Measurements from ENCODE around the gene DCBLD1. TPM values are rescaled to one million over a fixed set of nuclear protein-coding genes. Genes with fewer than 3 reads are reported as not detected.
A peak's percentile ranks its signal among the peaks of the same experiment; 100 is the strongest.

The DCBLD1 gene
- total and polyA plus RNA-seq, 2 of the 13 experiments (the other 11 are each of a cell fraction or from before 2014, with no cell fraction given): 23.2 to 41.5 TPM

GRCh38 chr6:117482240-117483003 lies at the start of gene DCBLD1 (continued):
- TF ChIP-seq HNRNPLL (IDR thresholded peaks at IDR 0.05; ENCODE audit: low read depth, low read length, poor library complexity, severe bottlenecking) (peak; percentile 99), GMEB1 (CRISPR knock-in tag; IDR thresholded peaks at IDR 0.05; ENCODE audit: borderline replicate concordance) (0 out of 2 replicates have a peak, but pooled peaks have one; percentile 35), ZNF205 (CRISPR knock-in tag; IDR thresholded peaks at IDR 0.05) (peak; percentile 76), TAF1 (CRISPR knock-in tag; IDR thresholded peaks at IDR 0.05) (peak; percentile 63), ZFP1 (CRISPR knock-in tag; IDR thresholded peaks at IDR 0.05) (no peak), LCORL (IDR thresholded peaks at IDR 0.05) (no peak), LCORL (CRISPR knock-in tag; IDR thresholded peaks at IDR 0.05) (no peak), ZNF232 (CRISPR knock-in tag; IDR thresholded peaks at IDR 0.05; ENCODE audit: borderline replicate concordance) (no peak), ATF7 (IDR thresholded peaks at IDR 0.05) (no peak), ATF7 (CRISPR knock-in tag; IDR thresholded peaks at IDR 0.05) (no peak), SIN3B (IDR thresholded peaks at IDR 0.05; ENCODE audit: low read length) (no peak), ZNF589 (CRISPR knock-in tag; conservative IDR thresholded peaks at IDR 0.05) (peak; percentile 88), NAIF1 (CRISPR knock-in tag; IDR thresholded peaks at IDR 0.05; ENCODE audit: borderline replicate concordance) (peak; percentile 79; the same call in 1 of the 2 replicates), ZSCAN22 (CRISPR knock-in tag; IDR thresholded peaks at IDR 0.05) (no peak), NR2F1 (CRISPR knock-in tag; IDR thresholded peaks at IDR 0.05) (0 out of 4 replicates have a peak, but pooled peaks of 1 of the 2 experiments have one; percentile 2), FOXA1 (IDR thresholded peaks at IDR 0.05) (no peak), FOXA1 (CRISPR knock-in tag; IDR thresholded peaks at IDR 0.05) (peak; percentile 35; the same call in 1 of the 2 replicates), HNF4G (IDR thresholded peaks at IDR 0.05; ENCODE audit: borderline replicate concordance, low read depth, low read length) (peak; percentile 5; the same call in 1 of the 2 replicates), HNF4G (CRISPR knock-in tag; IDR thresholded peaks at IDR 0.05; ENCODE audit: borderline replicate concordance, low read depth) (no peak), ZNF432 (CRISPR knock-in tag; IDR thresholded peaks at IDR 0.05; ENCODE audit: borderline replicate concordance) (no peak), ZNF562 (CRISPR knock-in tag; IDR thresholded peaks at IDR 0.05; ENCODE audit: borderline replicate concordance) (no peak), RNF2 (conservative IDR thresholded peaks at IDR 0.05; ENCODE audit: low read depth) (peak; percentile 62; the same call in 1 of the 2 replicates), FOXM1 (CRISPR knock-in tag; IDR thresholded peaks at IDR 0.05) (no peak), SCMH1 (CRISPR knock-in tag; IDR thresholded peaks at IDR 0.05; ENCODE audit: borderline replicate concordance) (no peak), LRRFIP1 (CRISPR knock-in tag; conservative IDR thresholded peaks at IDR 0.05) (no peak), ZGPAT (CRISPR knock-in tag; IDR thresholded peaks at IDR 0.05) (peak; percentile 75; the same call in 1 of the 2 replicates), POLR2A (IDR thresholded peaks at IDR 0.05; ENCODE audit: insufficient read depth in 1 of 2, low read depth in 2 of 2, low read length in 2 of 2) (peak; percentile 85 to 88), RARA (CRISPR knock-in tag; IDR thresholded peaks at IDR 0.05) (0 out of 2 replicates have a peak, but pooled peaks have one; percentile 39)
